Uterus (tissue), 2 donors: ENCODE data around the gene TRIM33.

Source experiments
- POLR2A ChIP-seq, 2 donors: fragments of 450-650 bp; IDR thresholded peaks; one replicate each; pipeline ENCODE4 v1.6.1; 2016; ENCODE audit warnings: antibody characterized with exemption in 2 of 2, mild to moderate bottlenecking in 1 of 2, moderate library complexity in 1 of 2
- TF ChIP-seq, protein P1 (sequence below), 4 experiments: fragments of 200-600 bp in 2 of 4; fragments of 450-650 bp in 2 of 4; sonication (generic) in 2 of 4; IDR thresholded peaks; one replicate each; pipeline ENCODE4 v1.5.1; 2016 to 2019; ENCODE audit warnings: antibody characterized with exemption in 4 of 4, mild to moderate bottlenecking in 2 of 4, moderate library complexity in 1 of 4

DNA sequence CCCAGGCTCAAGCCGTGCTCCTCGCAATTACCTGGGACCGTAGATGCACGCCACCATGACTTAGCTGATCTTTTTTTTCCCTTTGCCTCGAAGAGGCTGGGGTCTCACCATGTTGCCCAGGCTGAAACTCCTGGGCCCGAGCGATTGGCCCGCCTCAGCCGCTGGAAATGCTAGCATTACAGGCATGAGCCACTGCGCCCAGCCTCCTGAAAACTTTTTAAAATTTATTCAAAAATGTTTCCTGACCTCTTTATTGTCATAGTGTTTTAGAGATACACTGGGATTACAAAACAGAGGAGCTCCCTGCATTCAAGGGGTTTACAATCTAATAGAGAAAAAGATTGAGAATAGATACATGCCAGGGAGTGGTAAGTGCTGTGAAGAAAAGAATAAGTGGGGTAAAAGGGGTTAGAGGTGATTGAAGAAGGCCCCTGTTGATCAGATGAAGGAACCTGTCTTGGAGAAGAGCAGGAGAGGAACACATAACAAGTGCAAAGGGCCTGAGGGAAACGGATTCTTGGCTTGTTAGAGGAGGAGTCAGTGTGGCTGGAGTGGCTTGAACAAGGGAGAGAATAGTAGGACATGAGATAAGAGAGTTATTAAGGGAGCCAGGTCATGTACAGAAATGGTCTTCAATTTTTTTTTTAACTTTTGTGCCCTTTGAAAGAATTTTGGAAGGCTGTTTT, 1.7 kb upstream of the TRIM33 start:
- TF ChIP-seq, protein P1, sequence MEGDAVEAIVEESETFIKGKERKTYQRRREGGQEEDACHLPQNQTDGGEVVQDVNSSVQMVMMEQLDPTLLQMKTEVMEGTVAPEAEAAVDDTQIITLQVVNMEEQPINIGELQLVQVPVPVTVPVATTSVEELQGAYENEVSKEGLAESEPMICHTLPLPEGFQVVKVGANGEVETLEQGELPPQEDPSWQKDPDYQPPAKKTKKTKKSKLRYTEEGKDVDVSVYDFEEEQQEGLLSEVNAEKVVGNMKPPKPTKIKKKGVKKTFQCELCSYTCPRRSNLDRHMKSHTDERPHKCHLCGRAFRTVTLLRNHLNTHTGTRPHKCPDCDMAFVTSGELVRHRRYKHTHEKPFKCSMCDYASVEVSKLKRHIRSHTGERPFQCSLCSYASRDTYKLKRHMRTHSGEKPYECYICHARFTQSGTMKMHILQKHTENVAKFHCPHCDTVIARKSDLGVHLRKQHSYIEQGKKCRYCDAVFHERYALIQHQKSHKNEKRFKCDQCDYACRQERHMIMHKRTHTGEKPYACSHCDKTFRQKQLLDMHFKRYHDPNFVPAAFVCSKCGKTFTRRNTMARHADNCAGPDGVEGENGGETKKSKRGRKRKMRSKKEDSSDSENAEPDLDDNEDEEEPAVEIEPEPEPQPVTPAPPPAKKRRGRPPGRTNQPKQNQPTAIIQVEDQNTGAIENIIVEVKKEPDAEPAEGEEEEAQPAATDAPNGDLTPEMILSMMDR (IDR thresholded peaks at IDR 0.05), result no peak
- TF ChIP-seq POLR2A (IDR thresholded peaks at IDR 0.05), result no peak
